AG09319 (cell line): ENCODE results near the gene CACNA1B.

ENCODE experiments used
- DNase-seq: peaks from one replicate; pipeline ENCODE4 v3.0.0-alpha.2; 2010; ENCODE audit warnings: low read depth; ENCODE audit errors: extremely low read depth
- TF ChIP-seq, protein P1 (sequence below): IDR thresholded peaks from 2 replicates; pipeline ENCODE4 v1.5.1; 2011; ENCODE audit warnings: low read depth, mild to moderate bottlenecking, inconsistent platforms, low read length, moderate library complexity

Gene CACNA1B

DNA sequence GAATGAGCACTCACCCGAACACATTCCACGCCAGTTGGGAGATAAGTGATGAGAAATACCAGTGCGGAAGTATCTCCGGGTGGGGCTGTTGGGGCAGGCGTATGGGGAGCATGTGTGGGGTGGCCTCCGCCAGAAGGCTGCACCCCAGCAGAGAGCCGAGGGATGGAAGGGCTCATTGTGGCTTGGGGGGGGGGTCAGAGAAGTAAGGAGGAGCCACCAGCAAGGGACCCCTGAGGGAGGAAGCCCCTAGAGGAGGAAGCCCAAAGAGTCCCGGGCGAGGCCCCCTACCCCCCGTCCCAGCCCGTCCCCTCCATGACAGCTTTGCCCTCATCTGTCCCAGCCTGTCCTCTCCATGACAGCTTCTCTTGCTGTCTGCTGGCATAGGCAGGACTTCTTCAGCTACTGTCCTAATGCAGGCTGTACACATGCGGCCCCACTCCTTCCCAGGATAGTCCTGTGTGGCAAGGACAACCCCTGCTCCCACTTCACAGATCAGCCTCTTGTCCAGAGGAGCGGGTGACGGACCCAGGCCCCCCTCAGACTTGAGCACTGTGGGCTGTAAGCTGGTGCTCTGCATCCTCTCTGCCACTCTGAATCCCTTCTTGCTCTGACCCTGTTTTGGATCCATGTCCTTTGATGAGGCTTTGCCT is 239.6 kb downstream of the CACNA1B start:
- DNase-seq = no peak
- TF ChIP-seq, protein P1, sequence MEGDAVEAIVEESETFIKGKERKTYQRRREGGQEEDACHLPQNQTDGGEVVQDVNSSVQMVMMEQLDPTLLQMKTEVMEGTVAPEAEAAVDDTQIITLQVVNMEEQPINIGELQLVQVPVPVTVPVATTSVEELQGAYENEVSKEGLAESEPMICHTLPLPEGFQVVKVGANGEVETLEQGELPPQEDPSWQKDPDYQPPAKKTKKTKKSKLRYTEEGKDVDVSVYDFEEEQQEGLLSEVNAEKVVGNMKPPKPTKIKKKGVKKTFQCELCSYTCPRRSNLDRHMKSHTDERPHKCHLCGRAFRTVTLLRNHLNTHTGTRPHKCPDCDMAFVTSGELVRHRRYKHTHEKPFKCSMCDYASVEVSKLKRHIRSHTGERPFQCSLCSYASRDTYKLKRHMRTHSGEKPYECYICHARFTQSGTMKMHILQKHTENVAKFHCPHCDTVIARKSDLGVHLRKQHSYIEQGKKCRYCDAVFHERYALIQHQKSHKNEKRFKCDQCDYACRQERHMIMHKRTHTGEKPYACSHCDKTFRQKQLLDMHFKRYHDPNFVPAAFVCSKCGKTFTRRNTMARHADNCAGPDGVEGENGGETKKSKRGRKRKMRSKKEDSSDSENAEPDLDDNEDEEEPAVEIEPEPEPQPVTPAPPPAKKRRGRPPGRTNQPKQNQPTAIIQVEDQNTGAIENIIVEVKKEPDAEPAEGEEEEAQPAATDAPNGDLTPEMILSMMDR = no peak

- TF ChIP-seq, protein P1 = no peak
- DNase-seq = no peak
Measured at GRCh38 chr9:138117836-138118235, 240.3 kb downstream of the CACNA1B start.

DNA sequence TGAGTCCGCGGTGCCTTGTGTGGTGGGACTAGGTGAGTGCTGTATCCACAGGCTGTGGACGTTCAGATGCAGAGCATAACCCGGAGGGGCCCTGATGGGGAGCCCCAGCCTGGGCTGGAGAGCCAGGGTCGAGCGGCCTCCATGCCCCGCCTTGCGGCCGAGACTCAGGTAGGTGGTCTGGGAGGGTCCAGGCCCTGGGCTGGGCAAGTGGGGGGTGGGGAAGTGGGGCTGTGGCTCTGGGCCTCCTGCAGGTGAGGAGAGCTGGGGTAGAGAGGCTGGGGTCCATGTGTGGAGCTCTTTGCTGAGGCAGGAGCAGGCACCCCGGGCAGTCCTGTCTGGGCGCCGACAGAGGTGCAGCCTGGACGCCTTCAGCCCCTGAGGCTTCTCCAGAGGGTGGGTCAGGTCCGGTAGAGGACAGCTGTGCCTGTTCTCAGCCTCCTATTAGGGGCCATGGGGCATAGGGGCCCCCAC is 241.1 kb downstream of the CACNA1B start:
- no peak for DNase-seq
- TF ChIP-seq, protein P1 = no peak

GRCh38 chr9:138119202-138120027 is 241.8 kb downstream of the CACNA1B start:
- no peak for DNase-seq
- TF ChIP-seq, protein P1 = no peak

DNA sequence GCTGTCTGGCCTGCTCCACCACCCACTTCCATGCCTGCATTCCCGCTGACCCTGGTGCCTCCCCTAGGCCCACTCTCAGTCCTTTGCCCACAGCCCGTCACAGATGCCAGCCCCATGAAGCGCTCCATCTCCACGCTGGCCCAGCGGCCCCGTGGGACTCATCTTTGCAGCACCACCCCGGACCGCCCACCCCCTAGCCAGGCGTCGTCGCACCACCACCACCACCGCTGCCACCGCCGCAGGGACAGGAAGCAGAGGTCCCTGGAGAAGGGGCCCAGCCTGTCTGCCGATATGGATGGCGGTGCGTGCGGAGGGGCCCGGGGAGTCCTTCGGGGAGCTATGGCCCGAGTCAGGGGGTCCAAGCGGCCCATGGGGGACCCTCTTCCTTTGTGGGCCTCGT is 242.5 kb downstream of the CACNA1B start:
- TF ChIP-seq, protein P1 = no peak

GRCh38 chr9:138120511-138121437 is 243.2 kb downstream of the CACNA1B start:
- TF ChIP-seq, protein P1 = no peak
- DNase-seq = no peak

More for the DNA sequence above, 242.5 kb downstream of the CACNA1B start:
- no peak for DNase-seq
